Ovary (tissue), 3 donors: Measurements from ENCODE around the gene ALDH3B2.

Experiments used
- CTCF ChIP-seq, 3 donors: fragments of 450-650 bp in 2 of 3; fragments of 200-600 bp in 1 of 3; IDR thresholded peaks; one replicate each; pipeline versions ENCODE4 v1.5.1 to v1.8.0; 2016 to 2022; ENCODE audit warnings: antibody characterized with exemption in 3 of 3, mild to moderate bottlenecking in 1 of 3
- POLR2A ChIP-seq: fragments of 450-650 bp; IDR thresholded peaks from one replicate; pipeline ENCODE4 v1.6.1; 2017; ENCODE audit warnings: antibody characterized with exemption, mild to moderate bottlenecking, moderate library complexity
- donor health status: DM: no; HTN: no; CAD: no.

GRCh38 chr11:67626970-67627369 lies 47.5 kb downstream of the ALDH3B2 start:
- no peak for TF ChIP-seq CTCF (IDR thresholded peaks at IDR 0.05)
- no peak for TF ChIP-seq POLR2A
